GM19240 (cell line): ENCODE data around the gene UPP1.
"Not testable (repeated sequence)": the region's sequence is repeated elsewhere in the genome, so short reads cannot be mapped to it uniquely, and the experiment has no call there.

Experiments
- DNase-seq: peaks from one replicate; pipeline ENCODE4 v3.0.0; 2011; ENCODE audit warnings: low spot score; ENCODE audit not compliant: insufficient read length

UPP1 gene

DNA sequence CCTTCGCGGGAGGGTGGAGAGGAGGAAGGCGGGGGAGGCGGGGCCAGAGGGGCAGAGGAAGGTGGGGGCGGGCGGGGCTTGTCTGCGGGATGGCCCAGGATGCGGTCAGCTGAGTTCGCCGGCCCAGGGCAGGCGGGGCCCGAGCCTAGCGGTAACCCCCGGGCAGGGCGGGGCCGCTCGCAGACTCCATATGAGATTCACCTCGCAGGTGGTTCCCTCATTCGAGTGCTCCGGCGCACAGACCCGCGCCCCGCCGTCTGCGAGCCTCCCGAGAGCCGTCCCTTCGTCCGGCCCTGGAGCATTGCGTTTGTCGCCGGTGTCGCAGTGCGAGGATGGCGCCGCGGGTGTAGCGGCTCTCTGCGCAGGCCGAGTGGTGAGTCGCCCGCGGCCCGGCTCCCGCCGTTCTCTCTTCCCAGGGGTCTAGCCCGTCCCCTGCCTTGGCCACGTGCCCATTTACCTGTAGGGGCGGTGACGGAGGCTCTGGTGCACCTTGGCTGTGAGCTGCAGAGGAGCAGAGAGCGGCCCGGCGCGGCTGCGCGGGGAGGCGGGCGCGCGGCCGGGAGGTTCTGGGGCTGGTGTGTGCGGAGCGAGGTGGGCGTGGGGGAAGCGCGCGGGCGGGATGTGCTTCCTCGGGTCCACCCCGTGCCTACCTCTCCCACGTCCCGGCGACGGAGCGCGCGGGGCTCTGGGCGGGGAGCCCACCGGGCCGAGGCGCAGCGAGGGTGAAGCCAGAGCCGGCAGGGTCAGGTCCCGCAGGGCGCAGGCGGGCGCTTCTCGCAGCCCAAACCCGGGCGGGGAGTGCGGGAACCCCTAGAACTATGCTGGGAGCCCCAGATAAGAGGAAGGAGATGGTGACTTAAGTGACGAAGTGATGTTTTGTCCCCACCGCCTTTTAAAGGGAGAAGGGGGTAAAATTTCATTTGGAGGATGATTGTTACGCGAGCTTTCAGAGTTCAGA lies at the start of gene UPP1:
UPP1 (plus strand) TSS at position 220 of the 958 bp plus-strand sequence. CDS start 5,519 bp downstream, outside the sequence.
- DNase-seq: peak; percentile 35

DNA sequence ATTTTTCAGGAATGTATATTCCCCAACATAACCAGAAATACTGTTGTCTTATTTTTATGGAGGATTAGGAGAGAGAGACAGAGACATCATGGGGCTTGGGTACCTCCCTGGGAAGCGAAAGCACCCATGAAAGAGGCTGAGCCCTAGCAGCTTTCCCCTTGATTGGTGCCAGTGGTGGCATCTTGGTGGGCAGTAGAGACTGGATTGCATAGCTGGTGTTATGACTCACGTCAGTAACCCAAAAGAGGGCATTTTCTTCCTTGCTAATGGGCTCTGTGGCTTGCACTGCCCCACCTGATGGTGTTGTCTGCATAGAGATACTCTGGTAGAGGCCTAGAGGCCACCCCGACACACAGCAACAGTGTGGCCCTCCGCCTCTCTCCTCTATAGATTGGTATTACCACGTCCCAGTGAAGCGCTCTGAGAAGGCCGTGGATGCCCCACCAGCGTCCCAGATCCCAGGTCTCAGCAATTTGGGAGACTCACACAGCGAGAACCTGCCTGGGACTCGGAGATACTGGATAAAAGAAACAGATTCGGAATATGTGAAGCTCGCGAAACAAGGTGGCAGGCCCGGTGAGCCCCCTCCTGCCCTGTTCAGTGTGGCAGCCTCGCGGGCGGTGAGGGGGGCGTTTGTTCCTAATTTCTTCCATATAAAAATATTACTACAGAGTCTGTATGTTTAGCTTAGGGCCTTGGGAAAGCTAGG lies 48.0 kb upstream of the UPP1 start:
- no peak for DNase-seq

DNA sequence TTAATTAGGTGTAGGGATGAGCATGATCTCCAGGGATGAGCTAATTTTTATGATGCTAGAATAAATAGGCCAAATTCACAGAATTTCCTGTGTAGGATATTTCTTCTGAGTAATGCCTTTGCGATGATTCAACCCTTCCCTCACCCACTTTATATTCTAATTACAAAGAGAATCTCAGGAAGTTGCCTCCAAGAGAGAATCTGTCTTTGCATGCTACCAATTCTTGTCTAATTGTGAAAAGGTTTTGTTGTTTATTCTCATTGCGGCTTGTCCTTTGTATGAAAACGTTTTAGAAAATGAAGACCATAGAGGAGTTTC lies 47.5 kb upstream of the UPP1 start:
- no peak for DNase-seq

DNA sequence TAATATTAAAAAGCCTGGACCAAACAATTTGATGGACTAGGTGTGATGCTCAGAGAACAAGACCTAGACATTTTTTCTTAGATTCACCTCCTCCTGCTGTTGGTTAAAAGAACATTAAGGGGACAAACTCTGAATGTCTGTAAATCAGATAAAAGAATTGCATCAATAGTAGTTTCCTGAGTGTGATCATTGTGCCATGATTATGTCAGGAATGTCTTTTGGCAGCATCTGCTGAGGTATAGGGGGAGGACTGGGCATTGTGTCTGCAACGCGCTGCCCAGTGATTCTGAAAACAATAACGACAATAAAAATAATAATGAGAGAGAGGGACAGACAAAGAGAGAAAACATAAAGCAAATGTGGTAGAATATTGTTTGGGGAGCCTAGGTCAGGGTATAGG lies 46.8 kb upstream of the UPP1 start:
- DNase-seq: no peak

DNA sequence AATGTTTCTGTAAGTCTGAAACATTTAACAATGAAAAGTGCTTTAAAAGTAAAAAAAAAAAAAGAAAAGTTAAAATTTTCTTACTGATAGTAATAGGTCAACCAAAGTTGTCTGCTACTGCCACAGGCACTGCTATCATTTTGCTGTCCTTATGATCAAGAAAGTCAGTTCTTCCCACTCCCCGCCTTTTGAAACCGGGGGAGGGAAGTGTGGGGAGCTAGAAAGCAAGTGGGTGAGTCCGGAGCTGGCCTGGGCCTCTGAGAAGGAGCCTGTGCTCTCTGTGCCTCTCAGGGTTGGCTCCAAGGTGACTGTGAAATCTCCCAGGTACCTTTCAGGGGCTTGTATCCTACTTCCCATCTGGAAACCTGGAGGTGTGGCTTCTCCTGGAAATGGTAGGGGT lies 46.4 kb upstream of the UPP1 start:
- DNase-seq: no peak

DNA sequence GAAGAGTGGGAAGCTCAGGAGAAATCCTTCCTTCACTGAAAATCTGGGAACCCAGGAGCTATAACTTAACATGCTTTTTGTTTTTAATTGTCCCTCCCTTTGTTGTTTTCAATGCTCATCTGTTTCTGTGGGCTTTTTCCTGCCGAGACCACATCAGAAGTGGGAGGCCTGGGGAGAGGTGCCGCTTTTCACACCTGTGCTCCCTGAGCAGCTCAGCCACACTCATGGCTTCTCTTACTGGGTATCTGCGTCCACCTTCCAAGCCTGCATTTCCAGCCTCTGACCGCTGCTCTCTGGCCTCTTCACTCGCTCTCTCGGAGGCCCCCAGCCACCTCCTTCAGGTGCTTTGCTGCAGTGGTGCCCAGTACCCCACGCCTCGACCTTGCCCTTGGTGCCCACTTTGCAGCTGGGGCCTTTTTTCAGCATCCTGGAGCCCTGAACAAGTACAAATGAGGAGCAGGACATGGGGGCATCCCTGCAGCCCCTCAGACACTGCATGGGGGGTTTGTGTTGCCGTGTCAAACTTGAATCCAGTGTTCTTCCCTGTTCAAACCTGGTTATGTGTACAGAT lies 43.8 kb upstream of the UPP1 start:
- DNase-seq: no peak

DNA sequence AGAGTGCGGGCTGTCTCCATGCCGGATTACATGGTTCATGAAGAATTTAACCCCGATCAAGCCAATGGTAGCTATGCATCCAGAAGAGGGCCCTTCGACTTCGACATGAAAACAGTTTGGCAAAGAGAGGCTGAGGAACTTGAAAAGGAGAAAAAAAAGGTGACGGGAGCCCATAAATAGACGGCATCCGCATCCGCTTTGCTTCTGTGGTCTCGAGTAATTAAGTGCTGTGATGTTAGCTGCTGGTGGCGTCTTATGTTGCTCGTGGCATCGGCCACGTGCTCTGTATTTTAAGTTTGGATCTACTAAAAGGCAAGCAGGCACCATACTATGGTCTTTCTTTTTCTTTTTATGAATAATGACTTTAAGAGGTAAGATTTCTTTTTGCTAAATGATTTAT lies 42.6 kb upstream of the UPP1 start:
- DNase-seq: no peak

DNA sequence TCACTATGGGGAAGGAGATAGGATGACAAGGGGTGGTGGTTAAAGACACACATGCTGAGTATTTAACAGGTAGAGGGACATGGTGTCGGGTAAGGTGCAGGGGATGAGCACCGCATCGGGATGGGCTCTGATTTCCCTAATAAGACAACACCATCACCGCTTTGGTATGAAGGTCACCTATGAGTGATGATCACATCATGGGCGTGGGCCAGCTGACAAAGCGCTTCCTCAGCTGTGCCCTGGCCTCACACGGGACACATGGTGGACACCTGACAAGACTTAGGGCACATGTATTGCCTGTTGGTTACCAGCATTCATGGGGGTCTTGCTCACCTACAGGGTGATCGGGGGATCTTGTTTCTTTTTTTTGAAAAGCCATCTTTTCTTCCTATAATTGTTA lies 41.0 kb upstream of the UPP1 start:
- DNase-seq: no peak

DNA sequence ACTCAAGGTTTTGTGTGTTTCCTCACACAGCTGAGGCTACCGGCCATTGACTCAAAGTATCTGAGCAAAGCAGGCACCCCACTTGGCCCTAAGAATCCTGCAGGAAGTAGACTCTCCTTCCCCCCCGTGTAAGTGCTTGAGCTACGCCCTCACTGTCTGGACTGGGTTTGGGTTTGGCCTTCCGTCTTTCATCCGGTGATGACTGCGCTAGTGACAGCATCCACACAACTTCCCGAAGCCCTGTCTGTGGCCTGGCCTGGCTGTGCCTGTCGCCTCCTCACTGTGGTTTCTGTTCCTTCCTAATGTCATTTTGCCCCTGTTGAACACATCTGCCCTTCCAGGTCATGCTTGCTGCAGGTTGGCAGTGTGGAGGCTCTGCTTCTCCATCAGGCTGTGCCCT lies 39.2 kb upstream of the UPP1 start:
- DNase-seq: no peak

DNA sequence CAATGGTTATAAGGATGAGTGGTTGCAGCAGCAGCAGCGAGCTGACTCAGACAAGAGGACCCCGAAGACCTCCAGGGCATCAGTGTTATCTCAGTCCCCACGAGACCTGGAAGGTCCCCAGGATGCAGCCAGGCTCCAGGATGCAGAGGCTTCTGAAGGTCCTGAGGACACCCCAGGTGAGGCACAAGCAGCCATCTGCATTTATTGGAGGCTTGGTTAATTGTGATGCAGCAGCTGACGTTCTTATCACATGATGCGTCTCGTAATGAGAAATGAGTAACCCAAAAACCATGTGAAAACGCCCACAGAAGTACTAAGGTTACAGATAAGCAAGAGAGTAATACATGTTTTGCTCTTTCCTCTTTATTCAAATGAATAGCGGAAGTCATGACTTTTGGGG lies 36.3 kb upstream of the UPP1 start:
- DNase-seq: no peak

DNA sequence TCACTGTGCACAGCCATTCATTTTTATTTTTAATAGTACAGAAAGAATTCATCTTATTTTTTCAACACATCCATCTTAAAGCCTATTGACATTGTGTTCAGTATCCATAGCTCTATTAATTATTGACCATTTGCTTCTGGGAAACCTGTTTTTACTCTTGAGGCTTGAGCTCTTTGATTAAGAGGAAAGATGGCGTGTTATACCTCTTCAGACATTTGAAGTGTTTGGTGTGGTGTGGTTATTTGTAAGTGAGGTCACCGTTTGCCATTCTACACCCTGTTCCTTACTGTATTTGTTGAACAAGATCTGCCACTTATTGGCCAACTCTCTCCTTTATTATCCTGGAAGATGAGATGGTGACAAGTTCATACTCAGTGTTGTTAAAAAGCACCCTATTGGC lies 35.3 kb upstream of the UPP1 start:
- no peak for DNase-seq

DNA sequence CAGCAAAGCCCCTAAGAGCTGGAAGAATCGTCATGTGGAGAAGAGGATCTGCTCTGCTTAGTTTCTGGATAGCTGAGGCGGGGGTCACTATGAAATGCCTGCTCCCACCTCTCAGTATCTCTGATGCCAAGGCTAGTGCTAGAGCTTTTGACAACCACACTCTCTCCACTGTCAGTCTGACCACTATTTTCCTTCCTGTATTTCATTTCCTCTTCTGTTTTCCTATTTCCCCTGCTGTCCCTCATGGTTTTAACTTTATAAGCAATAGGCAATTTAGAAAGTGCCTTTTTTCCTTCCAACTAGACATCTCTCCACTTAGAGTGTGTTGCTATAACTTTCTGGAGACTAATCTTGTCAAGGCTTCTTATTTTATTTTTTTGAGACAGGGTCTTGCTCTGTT lies 30.1 kb upstream of the UPP1 start:
- no peak for DNase-seq

DNA sequence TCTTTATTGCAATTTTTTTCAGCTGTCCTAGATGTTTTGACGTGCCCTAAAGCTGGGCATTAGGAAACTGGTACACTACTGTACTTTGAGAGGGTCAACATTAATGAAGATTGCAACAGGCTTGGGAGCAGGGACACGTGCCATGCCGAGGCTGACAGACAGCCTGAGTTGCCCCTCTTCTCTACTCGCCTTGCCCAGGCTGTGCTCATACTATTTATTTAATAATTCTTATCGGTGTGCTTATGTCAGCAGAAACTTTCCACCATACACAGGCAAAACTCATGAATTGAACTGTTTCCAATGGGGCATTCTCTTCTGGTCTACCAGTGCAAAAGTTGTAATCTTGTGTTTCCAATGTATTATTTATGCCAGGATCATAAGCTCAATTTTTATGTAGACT lies 29.4 kb upstream of the UPP1 start:
- DNase-seq: no peak

DNA sequence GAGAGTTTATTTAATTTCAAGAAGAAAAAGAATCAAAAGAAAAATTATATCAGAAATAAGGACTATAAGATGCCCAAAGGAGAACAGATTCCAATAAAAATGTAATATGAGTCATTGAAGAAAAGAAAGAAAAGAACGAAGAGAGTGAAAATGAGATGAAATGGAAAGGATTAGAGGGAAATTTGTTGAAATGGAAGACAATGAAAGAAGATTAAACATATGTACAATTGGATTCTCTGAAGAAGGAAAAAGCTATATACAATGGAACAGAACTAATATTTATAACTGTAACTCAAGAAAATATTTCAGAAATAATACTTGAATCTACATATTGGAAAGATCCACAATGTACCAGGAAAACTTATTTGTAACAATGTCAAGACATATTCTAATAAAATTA lies 25.1 kb upstream of the UPP1 start:
- no peak for DNase-seq

DNA sequence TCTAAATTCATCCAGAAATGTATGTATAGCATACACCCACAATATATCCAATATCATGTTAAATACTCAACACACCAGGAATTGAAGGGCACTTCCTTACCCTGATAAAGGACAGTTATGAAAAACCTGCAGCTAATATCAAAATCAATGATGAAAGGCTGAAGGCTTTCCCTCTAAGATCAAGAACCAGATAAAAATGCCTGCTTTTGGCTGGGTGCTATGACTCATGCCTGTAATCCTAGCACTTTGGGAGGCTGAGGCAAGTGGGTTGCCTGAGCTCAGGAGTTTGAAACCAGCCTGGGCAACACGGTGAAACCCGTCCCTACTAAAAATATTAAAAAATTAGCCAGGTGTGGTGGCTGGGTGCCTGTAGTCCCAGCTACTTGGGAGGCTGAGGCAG lies 21.6 kb upstream of the UPP1 start:
- DNase-seq: no peak

DNA sequence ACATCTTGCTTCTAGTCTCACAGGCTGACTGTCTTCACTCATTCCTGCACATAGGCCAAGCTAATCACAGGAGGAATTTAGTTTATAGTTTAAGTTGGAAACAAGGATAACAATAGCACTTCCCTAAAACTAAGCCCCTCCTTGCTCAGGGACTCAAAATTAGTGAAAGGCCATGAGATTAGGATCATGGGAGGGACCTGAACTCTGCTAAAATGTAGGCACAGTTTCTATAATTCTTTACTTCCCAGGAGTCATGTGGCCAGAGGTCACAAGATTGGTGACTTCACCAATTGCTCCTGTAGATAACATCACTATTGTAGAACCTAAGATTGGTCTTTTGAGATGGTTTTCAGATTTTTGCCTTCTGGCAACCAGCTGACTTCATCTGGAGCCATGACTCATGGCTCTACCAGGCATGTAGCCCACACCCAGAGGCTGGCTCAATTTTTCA lies 14.8 kb upstream of the UPP1 start:
- DNase-seq: no peak

DNA sequence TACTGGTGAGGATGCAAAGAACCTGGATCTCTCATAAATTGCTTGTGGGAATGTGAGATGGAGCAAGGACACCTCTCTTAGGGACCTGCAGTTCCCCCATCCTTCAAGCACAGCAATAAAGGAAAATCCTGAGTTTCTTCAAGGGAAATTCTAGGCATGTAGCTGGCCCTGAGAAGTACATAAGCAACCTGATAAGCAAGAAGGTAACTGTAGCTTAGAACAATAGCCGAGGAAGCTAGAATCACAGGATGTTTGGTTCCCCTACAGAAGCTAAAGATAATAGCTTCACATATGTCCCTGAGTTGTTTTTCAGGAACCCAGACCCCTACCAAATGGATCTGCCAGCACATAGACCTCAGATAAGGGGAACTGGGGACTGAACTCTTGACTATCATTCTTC lies 11.6 kb upstream of the UPP1 start:
- no peak for DNase-seq

DNA sequence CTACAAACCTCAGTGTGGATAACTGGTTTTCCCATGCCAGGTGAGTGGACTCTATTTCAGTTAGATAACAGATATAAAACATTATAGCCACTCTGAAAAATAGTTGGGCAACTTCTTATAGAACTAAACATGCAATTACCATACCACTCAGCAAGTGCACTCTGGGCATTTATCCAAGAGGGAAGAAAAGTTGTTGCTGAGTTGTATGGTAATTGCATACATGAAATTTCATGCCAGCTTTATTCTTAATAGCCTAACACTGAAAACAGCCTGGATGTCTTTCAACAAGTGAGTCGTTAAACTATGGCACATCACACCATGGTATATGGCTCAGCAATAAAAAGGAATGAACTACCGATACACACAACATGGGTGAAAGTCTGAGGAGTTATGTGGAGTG lies 10.6 kb upstream of the UPP1 start:
- DNase-seq: no peak

DNA sequence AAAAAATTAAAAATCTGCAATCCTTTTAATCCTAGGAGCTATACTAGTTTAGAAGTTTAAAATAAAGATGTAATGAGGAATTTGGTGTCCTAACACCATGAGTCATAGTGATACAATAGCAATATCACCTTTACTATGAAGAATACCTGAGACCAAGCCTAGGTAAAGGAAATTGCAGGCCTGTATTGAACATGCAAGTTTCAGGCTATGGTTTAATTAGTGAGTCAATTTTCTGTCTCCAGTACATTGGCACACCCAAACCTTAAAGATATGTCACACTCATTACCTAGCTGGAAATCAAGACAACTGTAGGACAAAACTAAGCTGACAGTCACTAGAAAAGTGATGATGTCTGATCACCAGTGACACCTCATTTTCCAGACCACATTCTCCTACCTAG lies 6.7 kb upstream of the UPP1 start:
- not testable (repeated sequence) for DNase-seq

DNA sequence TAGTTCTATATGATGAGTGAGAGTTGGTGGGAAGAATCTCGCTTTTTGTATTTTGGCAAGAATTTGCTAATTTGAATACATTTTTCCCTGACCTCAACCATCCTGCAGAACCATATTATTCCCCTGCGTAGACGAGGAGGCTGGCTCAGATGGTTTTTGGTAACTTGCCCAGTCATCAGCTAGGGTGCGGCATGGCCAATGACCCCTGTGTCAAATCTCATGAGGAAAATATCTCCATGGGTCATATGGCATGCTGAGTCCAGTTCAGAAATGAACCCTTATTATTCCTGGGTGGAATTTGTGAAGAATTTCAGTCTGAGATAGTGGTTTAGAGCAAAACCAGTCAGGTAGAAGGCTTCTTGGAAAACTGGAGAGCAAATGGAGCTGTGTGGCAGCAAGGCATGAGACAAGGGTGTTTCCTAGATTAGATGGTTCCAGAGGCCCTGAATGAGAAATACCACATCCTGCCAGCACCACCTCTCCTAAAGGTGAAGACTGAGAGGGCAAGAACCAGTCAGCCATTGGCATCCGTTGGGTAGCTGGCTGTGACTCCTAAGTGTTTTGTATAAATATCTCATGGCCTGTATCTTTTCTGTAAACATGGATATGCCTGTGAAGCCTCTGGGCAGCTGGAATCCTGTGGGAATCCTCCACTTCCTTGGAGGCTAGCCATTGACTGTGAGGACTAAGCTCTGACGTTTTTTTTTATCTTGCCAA lies 5.8 kb upstream of the UPP1 start:
- DNase-seq: no peak

DNA sequence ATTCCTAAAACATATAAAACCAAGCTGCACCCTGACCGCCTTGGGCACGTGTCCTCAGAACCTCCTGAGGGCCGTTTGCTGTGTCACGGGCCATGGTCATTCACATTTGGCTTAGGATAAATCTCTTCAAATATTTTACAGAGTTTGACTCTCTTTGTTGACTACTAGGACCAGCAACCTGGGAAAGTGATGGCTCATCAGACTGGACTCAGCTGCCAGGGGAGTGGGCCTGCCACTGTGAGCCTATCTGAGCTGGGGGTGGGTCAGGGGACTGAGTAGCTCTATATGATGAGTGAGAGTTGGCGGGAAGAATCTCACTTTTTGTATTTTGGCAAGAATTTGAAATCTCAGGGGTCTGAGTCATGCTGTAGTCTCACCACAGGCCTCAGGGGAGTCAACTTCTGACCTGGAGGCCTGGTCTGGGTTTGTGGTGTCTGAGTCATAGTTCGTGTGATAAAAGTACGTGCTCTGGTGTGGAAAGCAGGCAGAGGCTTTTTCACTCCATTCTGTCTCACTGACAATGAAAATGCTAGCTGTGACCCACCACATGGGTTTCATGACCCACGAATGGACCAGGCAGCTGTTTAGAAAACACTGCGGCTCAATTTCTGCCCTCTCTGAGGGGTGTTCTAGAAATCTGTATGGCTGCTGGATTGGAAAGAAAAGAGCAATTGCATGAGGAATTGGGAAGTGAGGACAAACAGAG lies 4.2 kb upstream of the UPP1 start:
- DNase-seq: peak; percentile 42
